ENCODE results near the gene CCDC110. TPM values are rescaled to one million over a fixed set of nuclear protein-coding genes. Genes with fewer than 3 reads are reported as not detected.

CCDC110 gene
- total and polyA plus RNA-seq, 2 of the 13 experiments (the other 11 are each of a cell fraction or from before 2014, with no cell fraction given) = not detected

DNA sequence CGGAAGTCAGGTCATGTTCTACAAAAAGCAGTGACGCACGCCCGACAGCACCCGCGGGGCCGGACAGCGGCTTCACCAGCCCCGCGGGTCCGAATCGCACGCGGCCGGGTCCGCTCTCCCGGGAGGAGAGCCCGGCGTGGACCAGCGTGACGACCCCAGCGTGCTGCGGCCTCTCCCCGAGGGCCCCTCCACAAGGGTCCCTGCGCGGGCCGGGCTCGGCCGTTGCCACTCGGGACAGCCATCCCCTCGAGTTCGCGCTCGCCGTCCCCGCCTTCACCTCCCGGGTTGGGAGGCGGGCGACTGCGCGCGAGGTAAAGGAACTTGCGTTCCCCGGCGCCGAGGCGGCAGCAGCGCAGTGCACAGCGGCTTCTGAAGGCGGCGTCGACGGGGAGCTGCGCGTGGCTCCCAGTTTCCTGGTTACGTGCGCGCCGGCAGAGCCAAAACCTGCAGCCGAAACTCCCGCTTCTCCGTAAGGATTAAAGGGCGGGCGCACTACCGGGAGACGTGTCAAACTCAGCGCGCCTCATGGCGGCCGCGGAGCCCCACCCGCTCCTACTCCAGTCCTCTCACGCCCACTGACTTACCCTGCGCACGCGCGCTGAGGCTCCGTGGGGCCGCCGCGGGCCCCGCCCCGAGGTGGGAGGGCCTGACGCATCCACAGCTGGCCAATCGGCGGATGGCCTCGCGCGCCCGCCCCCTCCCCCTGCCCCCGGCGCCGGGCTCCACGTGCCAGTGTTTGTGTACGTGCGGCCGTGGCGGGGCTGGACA is 75.4 kb downstream of the CCDC110 start (continued):
- TF ChIP-seq, protein P1, sequence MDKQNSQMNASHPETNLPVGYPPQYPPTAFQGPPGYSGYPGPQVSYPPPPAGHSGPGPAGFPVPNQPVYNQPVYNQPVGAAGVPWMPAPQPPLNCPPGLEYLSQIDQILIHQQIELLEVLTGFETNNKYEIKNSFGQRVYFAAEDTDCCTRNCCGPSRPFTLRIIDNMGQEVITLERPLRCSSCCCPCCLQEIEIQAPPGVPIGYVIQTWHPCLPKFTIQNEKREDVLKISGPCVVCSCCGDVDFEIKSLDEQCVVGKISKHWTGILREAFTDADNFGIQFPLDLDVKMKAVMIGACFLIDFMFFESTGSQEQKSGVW (CRISPR knock-in tag; IDR thresholded peaks at IDR 0.05; ENCODE audit: borderline replicate concordance) = 0 out of 2 replicates have a peak, but pooled peaks have one; percentile 64
- no peak for TF ChIP-seq HNF1A (IDR thresholded peaks at IDR 0.05; ENCODE audit: low read depth)
- TF ChIP-seq HNF1A (CRISPR knock-in tag; IDR thresholded peaks at IDR 0.05; ENCODE audit: borderline replicate concordance) = peak; percentile 49
- TF ChIP-seq, protein P2, sequence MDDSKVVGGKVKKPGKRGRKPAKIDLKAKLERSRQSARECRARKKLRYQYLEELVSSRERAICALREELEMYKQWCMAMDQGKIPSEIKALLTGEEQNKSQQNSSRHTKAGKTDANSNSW (CRISPR knock-in tag; IDR thresholded peaks at IDR 0.05; ENCODE audit: borderline replicate concordance) = 0 out of 2 replicates have a peak, but pooled peaks have one; percentile 74
- peak; percentile 91 for TF ChIP-seq NCOA1 (CRISPR knock-in tag; IDR thresholded peaks at IDR 0.05)
- 0 out of 2 replicates have a peak, but pooled peaks have one; percentile 55 for TF ChIP-seq ZNF562 (CRISPR knock-in tag; IDR thresholded peaks at IDR 0.05; ENCODE audit: borderline replicate concordance)
- TF ChIP-seq ZBTB10 (CRISPR knock-in tag; IDR thresholded peaks at IDR 0.05; ENCODE audit: borderline replicate concordance) = peak; percentile 71
- no peak for TF ChIP-seq ZNF33A (CRISPR knock-in tag; IDR thresholded peaks at IDR 0.05; ENCODE audit: borderline replicate concordance)
- TF ChIP-seq MAZ (IDR thresholded peaks at IDR 0.05; ENCODE audit: borderline replicate concordance, low read depth, low read length) = peak; percentile 84
- peak; percentile 89; the same call in 1 of the 2 replicates for TF ChIP-seq MAZ (CRISPR knock-in tag; IDR thresholded peaks at IDR 0.05; ENCODE audit: low read depth)
- TF ChIP-seq GMEB1 (CRISPR knock-in tag; IDR thresholded peaks at IDR 0.05; ENCODE audit: borderline replicate concordance) = peak; percentile 91
- TF ChIP-seq ZBTB42 (CRISPR knock-in tag; IDR thresholded peaks at IDR 0.05) = peak; percentile 96
- TF ChIP-seq EP300 (IDR thresholded peaks at IDR 0.05; ENCODE audit: low read depth in 2 of 2, low read length in 2 of 2) = no peak; a peak in 1 of 4 replicates
- TF ChIP-seq EP300 (CRISPR knock-in tag; IDR thresholded peaks at IDR 0.05; ENCODE audit: borderline replicate concordance) = no peak
- TF ChIP-seq ZNF30 (CRISPR knock-in tag; IDR thresholded peaks at IDR 0.05) = peak; percentile 83; the same call in 1 of the 2 replicates
- TF ChIP-seq GZF1 (CRISPR knock-in tag; IDR thresholded peaks at IDR 0.05) = no peak
- peak; percentile 51; the same call in 1 of the 2 replicates for TF ChIP-seq ZNF317 (CRISPR knock-in tag; IDR thresholded peaks at IDR 0.05)
- peak; percentile 81 for TF ChIP-seq KLF11 (CRISPR knock-in tag; IDR thresholded peaks at IDR 0.05)
